ENCODE data around the gene QRICH2.

Gene QRICH2

GRCh38 chr17:76240461-76241203 lies 67.4 kb downstream of the QRICH2 start, which contains the start of gene RNF157:
Gene RNF157, minus strand, starts transcription at chr17:76240493. Its CDS starts 253 bp downstream, at chr17:76240240.
- Histone ChIP-seq H3K27me3 (peaks cover 27% of the 10 kb centered on the region), H3K36me3 (no peaks in the 10 kb centered on the region), H3K9me3 (peaks cover 2% of the 10 kb centered on the region; the same call in 1 of the 2 replicates), H3K4me3 (ENCODE audit: low read depth, low read length) (peak within 1 kb of the TSS; percentile 52), H3K4me1 (peaks cover 4% of the 10 kb centered on the region)
- peak; percentile 64 for DNase-seq
- no peak for TF ChIP-seq CTCF (IDR thresholded peaks at IDR 0.05; ENCODE audit: low read depth, low read length)

GRCh38 chr17:76239538-76240274 lies 68.4 kb downstream of the QRICH2 start:
- Histone ChIP-seq H3K27me3 (peaks cover 27% of the 10 kb centered on the region), H3K4me1 (peaks cover 4% of the 10 kb centered on the region), H3K36me3 (no peaks in the 10 kb centered on the region), H3K4me3 (ENCODE audit: low read depth, low read length) (no peak overlapping the region), H3K9me3 (peaks cover 2% of the 10 kb centered on the region; the same call in 1 of the 2 replicates)
- no peak for TF ChIP-seq CTCF (IDR thresholded peaks at IDR 0.05; ENCODE audit: low read depth, low read length)
- DNase-seq = no peak

GRCh38 chr17:76238847-76239537 lies 69.1 kb downstream of the QRICH2 start:
- no peak for TF ChIP-seq CTCF (IDR thresholded peaks at IDR 0.05; ENCODE audit: low read depth, low read length)
- no peak for DNase-seq
- peaks cover 27% of the 10 kb centered on the region for H3K27me3 ChIP-seq
- peaks cover 4% of the 10 kb centered on the region for H3K4me1 ChIP-seq
- no peaks in the 10 kb centered on the region for H3K36me3 ChIP-seq
- H3K4me3 ChIP-seq (ENCODE audit: low read depth, low read length) = no peak overlapping the region
- peaks cover 2% of the 10 kb centered on the region; the same call in 1 of the 2 replicates for H3K9me3 ChIP-seq

GRCh38 chr17:76237859-76238313 lies 70.2 kb downstream of the QRICH2 start:
- Histone ChIP-seq H3K9me3 (peaks cover 2% of the 10 kb centered on the region; the same call in 1 of the 2 replicates), H3K27me3 (peaks cover 27% of the 10 kb centered on the region)
- DNase-seq = no peak

GRCh38 chr17:76236603-76237002 lies 71.5 kb downstream of the QRICH2 start:
- peaks cover 19% of the 10 kb centered on the region for H3K27me3 ChIP-seq
- TF ChIP-seq CTCF (IDR thresholded peaks at IDR 0.05; ENCODE audit: low read depth, low read length) = no peak
- DNase-seq = no peak
- H3K4me1 ChIP-seq = peaks cover 4% of the 10 kb centered on the region
- H3K4me3 ChIP-seq (ENCODE audit: low read depth, low read length) = no peak overlapping the region
- H3K36me3 ChIP-seq = no peaks in the 10 kb centered on the region
- peaks cover 2% of the 10 kb centered on the region; the same call in 1 of the 2 replicates for H3K9me3 ChIP-seq

More at GRCh38 chr17:76237859-76238313, 70.2 kb downstream of the QRICH2 start:
- no peak for TF ChIP-seq CTCF (IDR thresholded peaks at IDR 0.05; ENCODE audit: low read depth, low read length)
- H3K36me3 ChIP-seq = no peaks in the 10 kb centered on the region
- peaks cover 4% of the 10 kb centered on the region for H3K4me1 ChIP-seq
- H3K4me3 ChIP-seq (ENCODE audit: low read depth, low read length) = no peak overlapping the region
